HG02943 (cell line): Measurements from ENCODE around the gene KCNT1.

Experiments
- ATAC-seq: cut with Tn5 transposase; IDR thresholded peaks from one replicate; pipeline ENCODE4 v1.9.1; 2021; ENCODE audit warnings: mild to moderate bottlenecking, low read depth, moderate library complexity; ENCODE audit not compliant: unreplicated experiment

Gene KCNT1

GRCh38 chr9:135813671-135814290 lies 111.8 kb downstream of the KCNT1 start:
- ATAC-seq = no peak

- ATAC-seq = no peak
These were observed 112.6 kb downstream of the KCNT1 start for GRCh38 chr9:135814421-135815095.

GRCh38 chr9:135815413-135815812 lies 113.4 kb downstream of the KCNT1 start:
- ATAC-seq = no peak

- no peak for ATAC-seq
These were observed 114.1 kb downstream of the KCNT1 start for GRCh38 chr9:135815830-135816650.

- no peak for ATAC-seq
These were observed 114.6 kb downstream of the KCNT1 start for GRCh38 chr9:135816651-135816970.

GRCh38 chr9:135817951-135818717 lies 116.1 kb downstream of the KCNT1 start:
- no peak for ATAC-seq

GRCh38 chr9:135818718-135819475 lies 116.9 kb downstream of the KCNT1 start:
- no peak for ATAC-seq

- ATAC-seq = no peak
These were observed 117.9 kb downstream of the KCNT1 start for GRCh38 chr9:135819905-135820304.

GRCh38 chr9:135820661-135821060 lies 118.7 kb downstream of the KCNT1 start:
- no peak for ATAC-seq

GRCh38 chr9:135821116-135821515 lies 119.1 kb downstream of the KCNT1 start:
- no peak for ATAC-seq

- no peak for ATAC-seq
These were observed 119.9 kb downstream of the KCNT1 start for GRCh38 chr9:135821733-135822373.

GRCh38 chr9:135822374-135822755 lies 120.4 kb downstream of the KCNT1 start:
- ATAC-seq = no peak

GRCh38 chr9:135823036-135823435 lies 121.1 kb downstream of the KCNT1 start:
- ATAC-seq = no peak

- no peak for ATAC-seq
These were observed 123.6 kb downstream of the KCNT1 start for GRCh38 chr9:135825435-135826187.

GRCh38 chr9:135826188-135826545 lies 124.2 kb downstream of the KCNT1 start:
- no peak for ATAC-seq

GRCh38 chr9:135827301-135827700 lies 125.3 kb downstream of the KCNT1 start:
- no peak for ATAC-seq

- no peak for ATAC-seq
These were observed 126.0 kb downstream of the KCNT1 start for GRCh38 chr9:135827866-135828580.

GRCh38 chr9:135828656-135829055 lies 126.7 kb downstream of the KCNT1 start:
- no peak for ATAC-seq
